ENCODE data around the gene FRMD8. TPM values are rescaled to one million over a fixed set of nuclear protein-coding genes. Genes with fewer than 3 reads are reported as not detected.

The FRMD8 gene
- total and polyA plus RNA-seq, 2 donors (not counting 3 experiments of a cell fraction or from before 2014, with no cell fraction given): 36.4 to 53.9 TPM

DNA sequence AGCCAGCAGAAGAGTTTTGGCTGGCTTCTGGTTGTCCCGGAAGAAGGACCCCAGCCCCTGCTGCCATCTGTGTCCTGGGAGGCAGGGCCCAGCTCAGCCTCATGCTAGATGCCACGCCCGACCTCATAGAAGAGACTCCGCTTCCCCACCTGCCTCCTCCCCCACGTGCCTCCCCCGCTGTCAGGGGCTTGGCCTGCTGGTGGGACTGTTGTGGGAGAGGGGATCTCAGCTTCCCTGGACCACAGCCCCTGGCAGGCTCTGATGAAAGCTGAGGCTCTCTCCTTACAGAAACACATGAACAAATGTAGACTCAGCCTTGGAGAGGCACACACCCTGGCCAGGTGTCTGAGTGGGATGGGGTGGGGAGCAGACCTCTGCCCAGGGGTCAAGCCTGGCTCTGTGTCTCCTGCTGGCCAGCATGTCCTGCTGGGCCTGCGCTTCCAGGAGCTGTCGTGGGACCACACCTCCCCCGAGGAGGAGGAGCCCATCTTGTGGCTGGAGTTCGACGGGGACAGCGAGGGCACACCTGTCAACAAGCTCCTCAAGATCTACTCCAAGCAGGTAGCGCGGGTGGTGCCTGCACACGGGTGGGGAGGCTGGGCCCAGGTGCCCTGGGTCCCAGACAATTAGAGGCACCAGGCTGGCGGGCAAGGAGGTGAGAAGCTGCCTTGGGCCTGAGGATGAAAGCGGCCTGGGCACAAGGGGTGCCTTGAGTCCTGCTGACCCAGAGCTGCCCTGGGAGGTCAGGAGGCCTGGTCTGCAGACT lies 14.1 kb downstream of the FRMD8 start:
- ChIA-PET CTCF (interaction anchor here (1.3 kb wide), 1 partner anchor 19 kb away, joined by 3 read pairs; no protein-coding TSS in a partner anchor), POLR2A (no interaction called here)
- no TSS peak for BruUV-seq (replicated peaks)
- Histone ChIP-seq H3K27me3 (ENCODE audit: control insufficient read depth in 2 of 2, insufficient read depth in 2 of 2, low read length in 2 of 2) (no peaks in the 10 kb centered on the region), H4K20me1 (replicated peaks; ENCODE audit: control insufficient read depth, extremely low read depth, insufficient read depth, low read length) (no peaks in the 10 kb centered on the region), H3K4me1 (ENCODE audit: control insufficient read depth, extremely low read depth, insufficient read depth, low read length) (no peaks in the 10 kb centered on the region), H3K79me2 (ENCODE audit: control insufficient read depth, insufficient read depth, low read length) (peaks cover 2% of the 10 kb centered on the region), H3K36me3 (ENCODE audit: control insufficient read depth in 2 of 2, extremely low read depth in 1 of 2, insufficient read depth in 2 of 2, low read length in 2 of 2) (peaks cover 16 to 56% of the 10 kb centered on the region in 2 experiments), H3K4me2 (ENCODE audit: insufficient read depth, low read length) (no peak overlapping the region), H3K27ac (ENCODE audit: insufficient read depth, low read depth, low read length) (no peak overlapping the region), H3K9me1 (replicated peaks; ENCODE audit: control insufficient read depth, extremely low read depth, insufficient read depth, low read length) (no peaks in the 10 kb centered on the region), H3K9me3 (replicated peaks; ENCODE audit: control insufficient read depth, insufficient read depth, low read length) (no peaks in the 10 kb centered on the region), H3K4me3 (replicated peaks in 1 of 3; ENCODE audit: insufficient read depth in 1 of 3, low read depth in 1 of 3, low read length in 3 of 3) (no peak overlapping the region), H3K9ac (replicated peaks; ENCODE audit: extremely low read depth, insufficient read depth, low read length) (no peak overlapping the region), H2AFZ (ENCODE audit: low read depth, low read length) (no peak overlapping the region)
- no peak for TF ChIP-seq JUN (IDR thresholded peaks at IDR 0.05; ENCODE audit: borderline replicate concordance, insufficient read depth, insufficient read length, low read depth)
- TF ChIP-seq EZH2 (IDR thresholded peaks at IDR 0.05; ENCODE audit: borderline replicate concordance, low read depth, low read length, severe bottlenecking): no peak
- TF ChIP-seq, protein P1, sequence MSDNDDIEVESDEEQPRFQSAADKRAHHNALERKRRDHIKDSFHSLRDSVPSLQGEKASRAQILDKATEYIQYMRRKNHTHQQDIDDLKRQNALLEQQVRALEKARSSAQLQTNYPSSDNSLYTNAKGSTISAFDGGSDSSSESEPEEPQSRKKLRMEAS (IDR thresholded peaks at IDR 0.05; ENCODE audit: insufficient read depth, insufficient read length): no peak
- no peak for TF ChIP-seq POLR2A (IDR thresholded peaks at IDR 0.05; ENCODE audit: low read depth, low read length)
- no peak for TF ChIP-seq GATA2 (IDR thresholded peaks at IDR 0.05; ENCODE audit: insufficient read depth, insufficient read length, low read depth, low read length)
- no peak for TF ChIP-seq FOS (IDR thresholded peaks at IDR 0.05; ENCODE audit: borderline replicate concordance, insufficient read depth, low read length)
- TF ChIP-seq, protein P2, sequence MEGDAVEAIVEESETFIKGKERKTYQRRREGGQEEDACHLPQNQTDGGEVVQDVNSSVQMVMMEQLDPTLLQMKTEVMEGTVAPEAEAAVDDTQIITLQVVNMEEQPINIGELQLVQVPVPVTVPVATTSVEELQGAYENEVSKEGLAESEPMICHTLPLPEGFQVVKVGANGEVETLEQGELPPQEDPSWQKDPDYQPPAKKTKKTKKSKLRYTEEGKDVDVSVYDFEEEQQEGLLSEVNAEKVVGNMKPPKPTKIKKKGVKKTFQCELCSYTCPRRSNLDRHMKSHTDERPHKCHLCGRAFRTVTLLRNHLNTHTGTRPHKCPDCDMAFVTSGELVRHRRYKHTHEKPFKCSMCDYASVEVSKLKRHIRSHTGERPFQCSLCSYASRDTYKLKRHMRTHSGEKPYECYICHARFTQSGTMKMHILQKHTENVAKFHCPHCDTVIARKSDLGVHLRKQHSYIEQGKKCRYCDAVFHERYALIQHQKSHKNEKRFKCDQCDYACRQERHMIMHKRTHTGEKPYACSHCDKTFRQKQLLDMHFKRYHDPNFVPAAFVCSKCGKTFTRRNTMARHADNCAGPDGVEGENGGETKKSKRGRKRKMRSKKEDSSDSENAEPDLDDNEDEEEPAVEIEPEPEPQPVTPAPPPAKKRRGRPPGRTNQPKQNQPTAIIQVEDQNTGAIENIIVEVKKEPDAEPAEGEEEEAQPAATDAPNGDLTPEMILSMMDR (IDR thresholded peaks at IDR 0.05; ENCODE audit: extremely low read depth in 1 of 2, insufficient read depth in 1 of 2, low read depth in 1 of 2, low read length in 2 of 2): no peak
- TF ChIP-seq MYC (IDR thresholded peaks at IDR 0.05; ENCODE audit: low read depth, low read length): no peak
- no peak for TF ChIP-seq POLR2AphosphoS5 (IDR thresholded peaks at IDR 0.05; ENCODE audit: insufficient read depth, low read depth, low read length)
- FAIRE-seq (no peak), DNase-seq (ENCODE audit: low read depth, low spot score) (no peak)
- intact Hi-C loops (cut with micrococcal nuclease) (no loop called here), dilution Hi-C loops (cut with MboI; ENCODE audit: extremely low pct_ligation_motif_present, low sequenced_read_pairs) (no loop called here)
